ENCODE results near the gene PARP9.
"Not testable (repeated sequence)": the region's sequence is repeated elsewhere in the genome, so short reads cannot be mapped to it uniquely, and the experiment has no call there.

PARP9 gene

DNA sequence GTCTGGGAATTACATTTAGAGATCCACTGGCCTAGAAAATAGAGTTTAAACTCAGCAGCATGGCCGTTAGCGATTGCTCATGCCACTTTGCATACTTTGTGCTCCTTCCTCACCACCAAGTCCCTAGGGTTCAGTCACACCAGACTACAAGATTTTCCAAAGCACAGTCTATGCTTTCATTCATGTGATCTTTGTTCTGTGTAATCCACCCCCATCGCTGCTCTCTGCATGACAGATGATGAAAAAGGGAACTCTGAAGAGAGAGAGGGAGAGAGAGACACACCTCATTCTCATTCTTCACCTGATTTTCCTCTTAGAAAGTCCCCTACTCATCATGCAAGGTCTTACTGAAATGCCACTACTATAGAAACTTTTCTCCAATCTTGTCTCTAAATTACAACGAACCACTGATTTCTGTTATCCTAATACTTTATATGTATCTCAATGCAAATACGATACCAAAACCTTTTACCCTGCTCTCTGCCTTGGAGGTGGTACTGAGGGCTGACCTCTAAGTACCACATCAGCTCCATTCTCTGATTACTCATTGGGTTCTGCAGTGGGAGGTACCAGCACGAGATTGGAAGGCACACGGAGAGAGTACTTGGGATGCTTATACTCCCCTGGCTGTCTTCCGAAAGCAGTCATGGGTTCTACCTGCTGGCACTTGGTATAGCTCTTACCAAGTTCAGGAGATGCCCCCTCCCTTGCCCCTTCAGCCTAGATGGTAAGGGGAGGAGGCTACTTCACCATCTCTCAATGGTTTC, 12.3 kb upstream of the PARP9 start:
- DNase-seq (ENCODE audit: low spot score) = no peak

- no peak for DNase-seq (ENCODE audit: low spot score)
Measured at GRCh38 chr3:122572940-122573412, 8.9 kb upstream of the PARP9 start.

GRCh38 chr3:122568755-122569154, 4.7 kb upstream of the PARP9 start:
- DNase-seq (ENCODE audit: low spot score) = no peak

DNA sequence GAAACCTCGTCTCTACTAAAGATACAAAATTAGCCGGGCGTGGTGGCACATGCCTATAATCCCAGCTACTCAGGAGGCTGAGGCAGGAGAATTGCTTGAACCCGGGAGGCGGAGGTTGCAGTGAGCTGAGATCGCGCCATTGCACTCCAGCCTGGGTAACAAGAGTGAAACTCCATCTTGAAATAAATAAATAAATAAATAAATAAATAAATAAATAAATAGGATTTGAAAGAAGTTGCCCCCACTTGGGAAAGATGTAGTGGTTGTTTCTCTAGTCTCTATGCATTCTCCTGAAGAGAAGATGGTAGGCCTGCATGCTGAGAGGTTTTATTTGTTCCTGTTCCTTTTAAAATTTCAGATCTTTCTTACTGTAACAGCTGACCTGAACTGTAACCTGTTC, 4.0 kb upstream of the PARP9 start:
- not testable (repeated sequence) for DNase-seq (ENCODE audit: low spot score)

DNA sequence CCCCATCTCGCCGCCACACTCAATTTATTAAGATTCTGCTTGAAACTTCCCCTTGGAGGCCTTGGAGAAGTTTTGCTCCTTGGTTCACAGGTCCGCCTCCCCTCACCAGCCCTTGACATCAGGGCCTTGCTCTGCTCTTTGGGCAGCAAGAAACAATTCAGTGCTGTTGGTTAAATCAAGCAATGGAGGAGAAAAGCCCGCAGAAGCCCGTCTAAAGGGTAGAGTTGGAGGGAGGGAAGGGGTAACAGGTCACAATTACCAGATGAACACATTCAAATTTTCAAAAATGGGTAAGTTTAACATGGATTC, 429 bp downstream of the PARP9 start:
- DNase-seq (ENCODE audit: low spot score) = peak; percentile 12

- DNase-seq (ENCODE audit: low spot score) = no peak
Measured at GRCh38 chr3:122562923-122563716, 980 bp downstream of the PARP9 start.

DNA sequence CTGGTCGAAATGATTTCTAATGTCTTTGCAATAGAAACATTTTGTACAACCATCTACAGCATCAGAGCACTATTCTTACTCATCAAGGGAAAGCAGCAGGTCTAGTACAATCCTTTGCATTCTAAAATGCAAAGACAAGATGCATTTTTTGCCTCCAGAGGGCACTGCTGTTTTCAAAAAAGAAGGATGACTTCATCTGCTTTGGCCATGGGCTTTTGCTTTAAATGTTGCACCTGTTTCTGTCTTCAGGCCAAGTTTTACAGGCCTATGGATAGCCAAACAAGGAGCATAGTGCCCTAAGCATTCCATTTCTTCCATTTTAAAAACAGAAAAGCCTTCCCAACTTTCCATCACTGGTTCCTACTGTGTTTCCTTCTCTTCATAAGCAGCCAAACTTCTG, 3.4 kb downstream of the PARP9 start:
- DNase-seq (ENCODE audit: low spot score) = peak; percentile 32

- no peak for DNase-seq (ENCODE audit: low spot score)
Measured at GRCh38 chr3:122559906-122560305, 4.2 kb downstream of the PARP9 start.

DNA sequence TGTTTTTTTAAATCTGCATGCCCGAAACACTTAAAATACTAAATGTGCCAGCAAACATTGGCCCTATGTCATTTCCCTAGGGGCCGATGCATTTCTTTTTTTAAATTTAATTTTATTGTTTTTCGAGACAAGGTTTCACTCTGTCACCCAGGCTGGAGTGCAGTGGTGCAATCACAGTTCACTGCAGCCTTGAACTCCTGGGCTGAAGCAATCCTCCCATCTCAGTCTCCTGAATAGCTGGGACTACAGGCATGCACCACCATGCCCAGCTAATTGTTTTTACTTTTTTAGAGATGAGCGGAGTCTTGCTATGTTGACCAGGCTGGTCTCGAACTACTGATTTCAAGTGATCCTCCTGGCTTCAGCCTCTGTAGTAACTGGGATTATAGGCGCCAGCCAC, 5.5 kb downstream of the PARP9 start:
- no peak for DNase-seq (ENCODE audit: low spot score)

GRCh38 chr3:122557356-122557755, 6.7 kb downstream of the PARP9 start:
- no peak for DNase-seq (ENCODE audit: low spot score)

DNA sequence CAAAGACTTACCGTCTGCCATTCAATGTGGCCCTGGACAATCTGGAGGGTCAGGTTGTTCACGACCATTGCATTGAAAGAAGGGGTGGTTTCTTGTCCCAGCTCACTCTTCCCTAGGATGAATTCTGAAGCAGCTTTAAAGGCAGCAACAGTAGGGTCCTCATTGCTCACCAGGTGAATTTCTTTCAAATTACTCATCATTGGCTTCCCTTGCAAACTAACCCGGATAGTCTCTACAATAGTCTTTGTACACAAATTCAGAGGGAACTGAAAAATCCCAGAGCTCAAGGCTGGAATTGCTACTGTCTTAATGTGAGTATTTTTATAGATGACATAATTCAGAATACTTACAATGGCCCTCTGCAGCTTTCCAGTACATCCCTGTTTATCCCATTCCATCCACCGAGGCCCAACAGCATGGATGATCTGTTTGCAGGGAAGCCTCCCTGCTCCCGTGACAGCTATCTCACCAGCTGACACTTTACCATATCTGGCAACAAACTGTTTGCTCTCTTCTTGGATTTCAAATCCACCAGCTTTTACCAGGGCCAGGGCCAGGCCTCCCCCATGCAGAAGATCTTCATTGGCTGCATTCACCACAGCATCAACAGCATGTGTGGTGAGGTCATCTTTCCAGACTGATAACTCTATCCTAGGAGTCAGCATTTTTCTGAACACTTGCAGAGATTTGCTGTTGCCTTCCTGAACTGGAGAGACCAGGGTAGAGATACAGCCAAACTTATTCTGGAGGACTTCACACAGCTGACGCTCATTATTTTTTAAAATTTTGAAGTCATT, 8.6 kb downstream of the PARP9 start:
- no peak for DNase-seq (ENCODE audit: low spot score)

- DNase-seq (ENCODE audit: low spot score) = no peak
Measured at GRCh38 chr3:122553171-122553570, 10.9 kb downstream of the PARP9 start.

- DNase-seq (ENCODE audit: low spot score) = no peak
Measured at GRCh38 chr3:122548619-122549018, 15.5 kb downstream of the PARP9 start.

- no peak for DNase-seq (ENCODE audit: low spot score)
Measured at GRCh38 chr3:122548076-122548475, 16.0 kb downstream of the PARP9 start.

GRCh38 chr3:122546151-122546550, 17.9 kb downstream of the PARP9 start:
- DNase-seq (ENCODE audit: low spot score) = no peak

GRCh38 chr3:122538956-122539490, 25.1 kb downstream of the PARP9 start:
- no peak for DNase-seq (ENCODE audit: low spot score)

DNA sequence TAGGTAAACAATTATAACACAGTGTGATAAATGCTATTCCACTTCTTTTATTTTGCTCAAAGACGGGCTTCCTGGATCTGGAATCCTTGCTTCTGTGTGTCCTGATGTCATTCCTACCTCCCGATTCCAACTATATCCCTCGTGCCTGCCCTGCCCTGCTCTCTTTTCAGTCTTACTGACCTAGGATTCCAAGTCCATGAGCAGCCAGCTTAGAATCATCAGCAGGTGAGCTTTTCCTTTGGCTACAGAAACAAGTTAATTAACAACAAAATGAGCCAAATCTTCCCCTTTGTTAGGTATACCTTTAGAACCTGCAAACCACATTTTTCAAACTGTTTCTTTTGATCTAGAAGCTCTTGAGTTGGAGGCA, 27.5 kb downstream of the PARP9 start:
- DNase-seq (ENCODE audit: low spot score) = no peak

- no peak for DNase-seq (ENCODE audit: low spot score)
Measured at GRCh38 chr3:122535964-122536631, 28.0 kb downstream of the PARP9 start.

DNA sequence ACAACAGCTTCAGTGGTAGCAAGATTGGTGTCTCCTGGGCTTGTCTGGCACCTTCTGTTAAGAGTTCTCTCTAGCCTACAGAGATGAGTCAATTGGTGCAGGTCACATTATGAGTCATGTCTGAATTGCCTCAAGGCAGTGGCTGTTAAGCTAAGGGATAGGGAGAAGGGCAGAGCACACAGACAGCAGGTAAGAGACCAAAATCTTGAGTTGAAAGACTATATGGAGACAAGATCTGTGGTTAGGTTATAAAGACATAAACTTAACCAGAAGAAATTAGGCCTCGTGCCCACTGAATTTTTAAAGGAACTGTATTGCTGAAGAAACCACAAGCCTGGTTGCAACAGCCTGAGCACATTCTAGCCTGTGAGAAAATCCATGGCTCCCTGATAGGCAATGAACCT, 30.2 kb downstream of the PARP9 start:
- DNase-seq (ENCODE audit: low spot score) = no peak

DNA sequence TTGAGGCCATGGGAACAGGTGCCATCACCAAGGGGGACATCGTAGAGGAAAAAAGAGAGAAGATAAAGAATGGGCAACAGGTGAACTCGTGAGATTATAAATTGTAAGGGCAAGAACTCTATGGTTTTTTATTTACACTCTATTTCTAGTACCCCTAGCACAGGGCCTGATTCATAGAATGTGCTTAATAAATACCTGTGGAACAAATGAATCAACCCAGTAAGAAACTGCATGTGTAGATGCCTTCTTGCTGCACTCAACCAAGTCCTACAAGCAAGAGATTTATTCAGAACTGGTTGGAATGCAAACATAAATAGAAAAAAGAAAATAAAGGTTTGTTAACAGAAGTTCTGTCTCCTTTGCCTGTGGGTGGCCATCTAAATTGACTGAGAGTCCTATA, 30.6 kb downstream of the PARP9 start:
- DNase-seq (ENCODE audit: low spot score) = no peak

DNA sequence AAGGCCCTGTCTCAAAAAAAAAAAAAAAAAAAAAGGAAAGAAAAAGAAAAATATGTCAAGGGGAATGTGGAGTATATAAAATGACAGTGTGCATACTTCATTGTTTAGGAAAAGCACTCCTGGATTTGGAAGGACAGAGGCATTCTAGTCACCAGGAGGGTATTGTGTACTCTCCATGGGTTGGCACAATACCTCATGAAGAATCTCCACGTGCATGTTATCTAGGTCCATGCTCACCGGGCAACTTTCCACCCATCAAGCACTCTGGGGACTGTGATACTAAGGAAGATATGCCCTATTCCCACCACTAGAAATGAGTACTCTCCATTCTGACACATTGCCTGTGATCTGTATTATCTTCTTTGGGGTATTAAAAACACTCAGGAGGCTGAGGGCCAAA, 33.9 kb downstream of the PARP9 start:
- no peak for DNase-seq (ENCODE audit: low spot score)

DNA sequence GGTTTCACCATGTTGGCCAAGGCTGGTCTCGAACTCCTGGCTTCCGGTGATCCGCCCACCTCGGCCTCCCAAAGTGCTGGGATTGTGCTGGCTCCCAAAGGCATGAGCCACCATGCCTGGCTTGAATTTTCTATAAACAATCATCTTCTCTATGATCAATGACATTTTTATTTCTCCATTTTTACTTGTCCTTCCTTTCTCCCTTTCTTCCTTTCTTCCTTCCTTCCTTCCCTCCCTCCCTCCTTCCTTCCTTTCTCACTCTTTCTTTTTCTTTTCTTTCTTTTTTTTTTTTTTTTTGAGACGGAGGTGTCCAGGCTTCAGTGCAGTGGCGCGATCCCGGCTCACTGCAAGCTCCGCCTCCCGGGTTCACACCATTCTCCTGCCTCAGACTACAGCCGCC, 40.8 kb downstream of the PARP9 start:
- no peak for DNase-seq (ENCODE audit: low spot score)

All from globus pallidus (tissue), 1 donor.